MM.1S (cell line): ENCODE measurements around the gene ZNF366.

ENCODE experiments used
- DNase-seq: peaks from one replicate; pipeline ENCODE4 v3.0.0-alpha.2; 2015
- H2AFZ ChIP-seq: fragments of 300-600 bp; sonication (generic); 2 replicates; pipeline ENCODE4 v1.6.0; 2016; ENCODE audit warnings: antibody characterized with exemption, low read length
- H3F3A ChIP-seq: fragments of 300-600 bp; sonication (generic); 2 replicates; pipeline ENCODE4 v1.6.1; 2016; ENCODE audit warnings: mild to moderate bottlenecking, antibody characterized with exemption, low read length, moderate library complexity, mixed read lengths; ENCODE audit not compliant: insufficient read depth
- H3K27ac ChIP-seq: fragments of 300-600 bp; sonication (generic); 2 replicates; pipeline ENCODE4 v1.5.1; 2016; ENCODE audit warnings: mild to moderate bottlenecking, low read length
- H3K27me3 ChIP-seq: fragments of 300-600 bp; sonication (generic); replicated peaks from 2 replicates; pipeline ENCODE4 v1.6.0; 2016; ENCODE audit warnings: low read length; ENCODE audit not compliant: insufficient read depth
- H3K36me3 ChIP-seq: fragments of 300-600 bp; sonication (generic); replicated peaks from 2 replicates; pipeline ENCODE4 v1.6.1; 2016; ENCODE audit warnings: mild to moderate bottlenecking, low read length, mixed read lengths; ENCODE audit not compliant: insufficient read depth
- H3K4me1 ChIP-seq: fragments of 300-600 bp; sonication (generic); 2 replicates; pipeline ENCODE4 v1.6.1; 2016; ENCODE audit warnings: low read length, mixed read lengths
- H3K4me2 ChIP-seq: fragments of 300-600 bp; sonication (generic); 2 replicates; pipeline ENCODE4 v1.6.0; 2016; ENCODE audit warnings: low read depth, low read length
- H3K4me3 ChIP-seq: fragments of 300-600 bp; sonication (generic); 2 replicates; pipeline ENCODE4 v1.5.1; 2016; ENCODE audit warnings: low read length, mixed read lengths
- H3K79me2 ChIP-seq: fragments of 300-600 bp; sonication (generic); 2 replicates; pipeline ENCODE4 v1.6.1; 2016; ENCODE audit warnings: mixed run types, low read length, mixed read lengths
- H3K9ac ChIP-seq: fragments of 300-600 bp; sonication (generic); 2 replicates; pipeline ENCODE4 v1.6.1; 2016; ENCODE audit warnings: low read length, mixed read lengths
- H3K9me2 ChIP-seq: fragments of 300-600 bp; sonication (generic); replicated peaks from 2 replicates; pipeline ENCODE4 v1.6.1; 2016; ENCODE audit warnings: mild to moderate bottlenecking, low read length, mixed read lengths; ENCODE audit not compliant: insufficient read depth
- H3K9me3 ChIP-seq: fragments of 300-600 bp; sonication (generic); replicated peaks from 2 replicates; pipeline ENCODE4 v1.6.1; 2016; ENCODE audit warnings: mild to moderate bottlenecking, low read length, mixed read lengths; ENCODE audit not compliant: insufficient read depth
- H4K20me1 ChIP-seq: fragments of 300-600 bp; sonication (generic); 2 replicates; pipeline ENCODE4 v1.6.1; 2016; ENCODE audit warnings: mild to moderate bottlenecking, low read length, moderate library complexity, mixed read lengths; ENCODE audit not compliant: insufficient read depth
- EZH2 ChIP-seq: fragments of 300-600 bp; sonication (generic); optimal IDR thresholded peaks from 2 replicates; pipeline ENCODE3; 2017; ENCODE audit warnings: low read depth, mild to moderate bottlenecking, antibody characterized with exemption, low read length, mixed read lengths
- EZH2phosphoT487 ChIP-seq: fragments of 300-600 bp; sonication (generic); IDR thresholded peaks from 2 replicates; pipeline ENCODE4 v1.6.1; 2018; ENCODE audit warnings: antibody characterized with exemption, low read length
- TF ChIP-seq, protein P1 (sequence below): fragments of 300-600 bp; sonication (generic); IDR thresholded peaks from 2 replicates; pipeline ENCODE4 v1.5.1; 2016; ENCODE audit warnings: antibody characterized with exemption, low read length, mixed read lengths

The ZNF366 gene

DNA sequence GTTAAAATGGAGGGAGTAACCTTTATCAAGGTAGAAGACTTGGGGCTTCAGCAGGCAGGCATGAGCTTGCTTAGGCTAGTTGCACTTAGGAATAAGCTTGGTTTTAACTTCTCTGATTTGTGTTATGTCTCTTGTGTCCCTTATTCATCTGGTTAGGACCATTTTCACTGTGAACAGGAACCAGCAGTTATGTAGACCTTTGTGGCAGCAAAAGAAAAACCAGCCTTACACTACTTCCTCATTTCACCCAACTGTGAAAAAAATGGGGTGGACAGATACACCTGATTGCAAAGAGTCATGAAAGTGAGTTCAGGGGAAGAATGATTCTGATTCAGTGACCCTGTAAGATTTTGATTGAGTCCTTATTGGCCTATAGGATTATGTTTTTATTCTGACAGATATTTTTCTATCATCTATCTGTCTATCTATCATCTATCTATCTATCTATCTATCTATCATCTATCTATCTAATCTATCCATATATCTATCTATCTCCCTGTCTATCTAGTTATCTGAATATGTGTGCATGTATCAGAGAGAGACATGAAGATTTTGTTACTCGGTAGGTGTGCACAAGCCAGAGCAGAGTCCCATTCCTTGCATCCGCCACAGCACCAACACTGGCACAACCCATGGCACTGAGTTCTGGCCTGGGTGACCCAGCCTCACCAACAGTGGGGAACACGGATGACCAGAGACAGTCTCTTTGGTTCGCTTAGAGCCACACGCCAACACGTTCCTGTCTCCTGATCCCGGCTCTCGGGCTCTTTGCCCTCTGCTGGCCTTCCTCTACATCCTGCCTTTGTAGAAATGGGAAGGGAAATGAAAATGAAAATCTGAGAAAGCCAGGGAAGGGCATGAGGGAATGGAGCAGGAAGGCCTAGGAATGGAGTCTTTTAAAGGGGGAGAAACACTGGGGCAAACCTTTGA is 1.3 kb upstream of the ZNF366 start:
- no peaks in the 10 kb centered on the region for H3K27me3 ChIP-seq
- no peaks in the 10 kb centered on the region for H3K9me3 ChIP-seq
- no peak overlapping the region for H3K4me3 ChIP-seq
- H2AFZ ChIP-seq, result no peak overlapping the region
- TF ChIP-seq EZH2 (no peak), EZH2phosphoT487 (no peak)
- TF ChIP-seq, protein P1, sequence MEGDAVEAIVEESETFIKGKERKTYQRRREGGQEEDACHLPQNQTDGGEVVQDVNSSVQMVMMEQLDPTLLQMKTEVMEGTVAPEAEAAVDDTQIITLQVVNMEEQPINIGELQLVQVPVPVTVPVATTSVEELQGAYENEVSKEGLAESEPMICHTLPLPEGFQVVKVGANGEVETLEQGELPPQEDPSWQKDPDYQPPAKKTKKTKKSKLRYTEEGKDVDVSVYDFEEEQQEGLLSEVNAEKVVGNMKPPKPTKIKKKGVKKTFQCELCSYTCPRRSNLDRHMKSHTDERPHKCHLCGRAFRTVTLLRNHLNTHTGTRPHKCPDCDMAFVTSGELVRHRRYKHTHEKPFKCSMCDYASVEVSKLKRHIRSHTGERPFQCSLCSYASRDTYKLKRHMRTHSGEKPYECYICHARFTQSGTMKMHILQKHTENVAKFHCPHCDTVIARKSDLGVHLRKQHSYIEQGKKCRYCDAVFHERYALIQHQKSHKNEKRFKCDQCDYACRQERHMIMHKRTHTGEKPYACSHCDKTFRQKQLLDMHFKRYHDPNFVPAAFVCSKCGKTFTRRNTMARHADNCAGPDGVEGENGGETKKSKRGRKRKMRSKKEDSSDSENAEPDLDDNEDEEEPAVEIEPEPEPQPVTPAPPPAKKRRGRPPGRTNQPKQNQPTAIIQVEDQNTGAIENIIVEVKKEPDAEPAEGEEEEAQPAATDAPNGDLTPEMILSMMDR, result no peak
- no peaks in the 10 kb centered on the region for H3K4me1 ChIP-seq
- no peak overlapping the region for H3K9ac ChIP-seq
- H3K27ac ChIP-seq, result no peak overlapping the region
- H3K36me3 ChIP-seq, result no peaks in the 10 kb centered on the region
- no peaks in the 10 kb centered on the region for H3F3A ChIP-seq
- no peak for DNase-seq
- H3K4me2 ChIP-seq, result no peak overlapping the region
- no peaks in the 10 kb centered on the region for H3K79me2 ChIP-seq
- no peaks in the 10 kb centered on the region for H4K20me1 ChIP-seq
- no peaks in the 10 kb centered on the region for H3K9me2 ChIP-seq

DNA sequence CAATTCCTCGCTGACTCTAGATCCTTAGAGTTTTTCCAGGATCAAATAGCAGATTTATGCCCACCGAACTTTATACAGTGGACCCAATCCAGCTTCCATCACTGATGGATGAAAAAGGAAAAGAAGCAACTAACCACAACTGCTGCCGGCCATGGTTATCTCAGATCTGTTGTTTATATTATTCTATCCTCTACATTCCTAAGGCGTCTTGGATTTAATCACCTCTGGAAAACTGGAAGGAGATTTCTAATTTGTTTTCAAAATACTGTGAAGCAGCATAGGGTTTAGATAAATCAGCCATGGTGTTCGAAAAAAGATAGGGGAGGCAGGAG is 663 bp upstream of the ZNF366 start:
- Histone ChIP-seq H3K79me2 (no peaks in the 10 kb centered on the region), H3K9me2 (no peaks in the 10 kb centered on the region), H3K4me1 (no peaks in the 10 kb centered on the region), H3K9me3 (no peaks in the 10 kb centered on the region), H3K9ac (no peak overlapping the region), H3K4me2 (no peak overlapping the region), H4K20me1 (no peaks in the 10 kb centered on the region), H2AFZ (no peak overlapping the region), H3K4me3 (no peak overlapping the region), H3F3A (no peaks in the 10 kb centered on the region), H3K27me3 (no peaks in the 10 kb centered on the region), H3K27ac (no peak overlapping the region), H3K36me3 (no peaks in the 10 kb centered on the region)
- DNase-seq, result no peak
- TF ChIP-seq EZH2, result no peak
- TF ChIP-seq, protein P1, result no peak
- TF ChIP-seq EZH2phosphoT487, result no peak

DNA sequence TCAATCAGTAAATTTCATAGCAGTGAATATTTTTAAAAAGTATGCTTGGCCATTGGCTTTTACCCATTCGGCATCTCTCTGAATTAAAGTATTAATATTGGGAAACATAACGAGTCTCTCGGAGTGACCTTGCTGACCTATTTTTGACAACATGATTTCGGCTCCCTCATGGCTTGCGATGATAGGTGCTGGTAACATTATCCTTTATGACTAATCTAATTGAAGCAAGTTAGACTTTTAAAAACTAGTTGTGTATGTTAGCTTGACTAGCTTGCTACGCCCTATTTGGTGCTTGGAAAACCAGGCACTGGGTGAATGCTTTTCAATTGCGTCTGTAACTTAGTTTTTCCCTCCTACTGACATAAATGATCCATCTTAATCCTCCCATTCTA is 1.1 kb downstream of the ZNF366 start:
- Histone ChIP-seq H3K9me2 (no peaks in the 10 kb centered on the region), H3K79me2 (no peaks in the 10 kb centered on the region), H3F3A (no peaks in the 10 kb centered on the region), H2AFZ (no peak overlapping the region), H3K4me1 (no peaks in the 10 kb centered on the region), H3K27me3 (no peaks in the 10 kb centered on the region), H3K4me3 (no peak overlapping the region), H3K4me2 (no peak overlapping the region), H4K20me1 (no peaks in the 10 kb centered on the region), H3K27ac (no peak overlapping the region), H3K36me3 (no peaks in the 10 kb centered on the region), H3K9me3 (no peaks in the 10 kb centered on the region), H3K9ac (no peak overlapping the region)
- TF ChIP-seq, protein P1, result no peak
- TF ChIP-seq EZH2phosphoT487 (no peak), EZH2 (no peak)
- no peak for DNase-seq
